Measurements from ENCODE around the gene EML4. TPM values are rescaled to one million over a fixed set of nuclear protein-coding genes. Genes with fewer than 3 reads are reported as not detected.

The EML4 gene
- total RNA-seq, 1 experiment from 2014 or later = 107 TPM

GRCh38 chr2:42217307-42217706 is 48.2 kb downstream of the EML4 start:
- H3K4me1 ChIP-seq (ENCODE audit: control insufficient read depth, insufficient read depth, low read length) = peaks cover 35% of the 10 kb centered on the region
- POLR2A ChIA-PET = no interaction called here
- no peaks in the 10 kb centered on the region for H3K9me3 ChIP-seq (ENCODE audit: control insufficient read depth, insufficient read depth, low read depth, low read length)
- TF ChIP-seq, protein P1, sequence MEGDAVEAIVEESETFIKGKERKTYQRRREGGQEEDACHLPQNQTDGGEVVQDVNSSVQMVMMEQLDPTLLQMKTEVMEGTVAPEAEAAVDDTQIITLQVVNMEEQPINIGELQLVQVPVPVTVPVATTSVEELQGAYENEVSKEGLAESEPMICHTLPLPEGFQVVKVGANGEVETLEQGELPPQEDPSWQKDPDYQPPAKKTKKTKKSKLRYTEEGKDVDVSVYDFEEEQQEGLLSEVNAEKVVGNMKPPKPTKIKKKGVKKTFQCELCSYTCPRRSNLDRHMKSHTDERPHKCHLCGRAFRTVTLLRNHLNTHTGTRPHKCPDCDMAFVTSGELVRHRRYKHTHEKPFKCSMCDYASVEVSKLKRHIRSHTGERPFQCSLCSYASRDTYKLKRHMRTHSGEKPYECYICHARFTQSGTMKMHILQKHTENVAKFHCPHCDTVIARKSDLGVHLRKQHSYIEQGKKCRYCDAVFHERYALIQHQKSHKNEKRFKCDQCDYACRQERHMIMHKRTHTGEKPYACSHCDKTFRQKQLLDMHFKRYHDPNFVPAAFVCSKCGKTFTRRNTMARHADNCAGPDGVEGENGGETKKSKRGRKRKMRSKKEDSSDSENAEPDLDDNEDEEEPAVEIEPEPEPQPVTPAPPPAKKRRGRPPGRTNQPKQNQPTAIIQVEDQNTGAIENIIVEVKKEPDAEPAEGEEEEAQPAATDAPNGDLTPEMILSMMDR (IDR thresholded peaks at IDR 0.05) = no peak
- TF ChIP-seq TCF7L2 (IDR thresholded peaks at IDR 0.05; ENCODE audit: low read depth, low read length) (no peak), POLR2AphosphoS5 (IDR thresholded peaks at IDR 0.05; ENCODE audit: low read depth, low read length) (no peak), SIN3A (IDR thresholded peaks at IDR 0.05; ENCODE audit: borderline replicate concordance, insufficient read depth, low read depth, low read length) (no peak)
- TF ChIP-seq, protein P2, sequence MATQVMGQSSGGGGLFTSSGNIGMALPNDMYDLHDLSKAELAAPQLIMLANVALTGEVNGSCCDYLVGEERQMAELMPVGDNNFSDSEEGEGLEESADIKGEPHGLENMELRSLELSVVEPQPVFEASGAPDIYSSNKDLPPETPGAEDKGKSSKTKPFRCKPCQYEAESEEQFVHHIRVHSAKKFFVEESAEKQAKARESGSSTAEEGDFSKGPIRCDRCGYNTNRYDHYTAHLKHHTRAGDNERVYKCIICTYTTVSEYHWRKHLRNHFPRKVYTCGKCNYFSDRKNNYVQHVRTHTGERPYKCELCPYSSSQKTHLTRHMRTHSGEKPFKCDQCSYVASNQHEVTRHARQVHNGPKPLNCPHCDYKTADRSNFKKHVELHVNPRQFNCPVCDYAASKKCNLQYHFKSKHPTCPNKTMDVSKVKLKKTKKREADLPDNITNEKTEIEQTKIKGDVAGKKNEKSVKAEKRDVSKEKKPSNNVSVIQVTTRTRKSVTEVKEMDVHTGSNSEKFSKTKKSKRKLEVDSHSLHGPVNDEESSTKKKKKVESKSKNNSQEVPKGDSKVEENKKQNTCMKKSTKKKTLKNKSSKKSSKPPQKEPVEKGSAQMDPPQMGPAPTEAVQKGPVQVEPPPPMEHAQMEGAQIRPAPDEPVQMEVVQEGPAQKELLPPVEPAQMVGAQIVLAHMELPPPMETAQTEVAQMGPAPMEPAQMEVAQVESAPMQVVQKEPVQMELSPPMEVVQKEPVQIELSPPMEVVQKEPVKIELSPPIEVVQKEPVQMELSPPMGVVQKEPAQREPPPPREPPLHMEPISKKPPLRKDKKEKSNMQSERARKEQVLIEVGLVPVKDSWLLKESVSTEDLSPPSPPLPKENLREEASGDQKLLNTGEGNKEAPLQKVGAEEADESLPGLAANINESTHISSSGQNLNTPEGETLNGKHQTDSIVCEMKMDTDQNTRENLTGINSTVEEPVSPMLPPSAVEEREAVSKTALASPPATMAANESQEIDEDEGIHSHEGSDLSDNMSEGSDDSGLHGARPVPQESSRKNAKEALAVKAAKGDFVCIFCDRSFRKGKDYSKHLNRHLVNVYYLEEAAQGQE (IDR thresholded peaks at IDR 0.05; ENCODE audit: insufficient read depth in 1 of 2, low read depth in 2 of 2, low read length in 1 of 2) = no peak
- no peak overlapping the region for H3K27ac ChIP-seq (ENCODE audit: low read length)
- no peaks in the 10 kb centered on the region for H3K27me3 ChIP-seq (ENCODE audit: control insufficient read depth, insufficient read depth, low read length)
- H3K36me3 ChIP-seq (ENCODE audit: control insufficient read depth, insufficient read depth, low read length) = no peaks in the 10 kb centered on the region
- CTCF ChIA-PET = no interaction called here
- ATAC-seq (no peak), DNase-seq (ENCODE audit: low read depth, low spot score) (no peak)
- in situ Hi-C loops (cut with HindIII; ENCODE audit: low pct_unique_long_range_greater_than_20kb, low sequenced_read_pairs) = no loop called here
- intact Hi-C loops (cut with micrococcal nuclease; ENCODE audit: unreplicated experiment) = no loop called here
- BruUV-seq (replicated peaks) = no TSS peak
- H3K4me3 ChIP-seq (ENCODE audit: low read depth in 2 of 2, low read length in 2 of 2) = no peak overlapping the region

GRCh38 chr2:42217914-42218313 is 48.8 kb downstream of the EML4 start:
- BruUV-seq (replicated peaks) = no TSS peak
- no peak for ATAC-seq
- intact Hi-C loops (cut with micrococcal nuclease; ENCODE audit: unreplicated experiment) (no loop called here), in situ Hi-C loops (cut with HindIII; ENCODE audit: low pct_unique_long_range_greater_than_20kb, low sequenced_read_pairs) (no loop called here)
- no peak for DNase-seq (ENCODE audit: low read depth, low spot score)
- Histone ChIP-seq H3K27me3 (ENCODE audit: control insufficient read depth, insufficient read depth, low read length) (no peaks in the 10 kb centered on the region), H3K9me3 (ENCODE audit: control insufficient read depth, insufficient read depth, low read depth, low read length) (no peaks in the 10 kb centered on the region), H3K4me1 (ENCODE audit: control insufficient read depth, insufficient read depth, low read length) (peaks cover 37% of the 10 kb centered on the region), H3K36me3 (ENCODE audit: control insufficient read depth, insufficient read depth, low read length) (no peaks in the 10 kb centered on the region), H3K4me3 (ENCODE audit: low read depth in 2 of 2, low read length in 2 of 2) (no peak overlapping the region), H3K27ac (ENCODE audit: low read length) (no peak overlapping the region)
- POLR2A ChIA-PET = interaction anchor here (0.7 kb wide), 1 partner anchor 16 kb away, joined by 3 read pairs; no protein-coding TSS in a partner anchor
- CTCF ChIA-PET = no interaction called here
- TF ChIP-seq, protein P1 (IDR thresholded peaks at IDR 0.05) = no peak
- TF ChIP-seq TCF7L2 (IDR thresholded peaks at IDR 0.05; ENCODE audit: low read depth, low read length) (no peak), POLR2AphosphoS5 (IDR thresholded peaks at IDR 0.05; ENCODE audit: low read depth, low read length) (no peak), SIN3A (IDR thresholded peaks at IDR 0.05; ENCODE audit: borderline replicate concordance, insufficient read depth, low read depth, low read length) (no peak)
- TF ChIP-seq, protein P2 (IDR thresholded peaks at IDR 0.05; ENCODE audit: insufficient read depth in 1 of 2, low read depth in 2 of 2, low read length in 1 of 2) = no peak

All from Panc1 (cell line).